Activated T-cell treated with anti-CD3 and anti-CD28 coated beads, Interleukin-2, amount 50 U/mL, for 4 hours (primary cell): Measurements from ENCODE around the gene NPPB. TPM values are rescaled to one million over a fixed set of nuclear protein-coding genes. Genes with fewer than 3 reads are reported as not detected.
"Not testable (repeated sequence)": the region's sequence is repeated elsewhere in the genome, so short reads cannot be mapped to it uniquely, and the experiment has no call there.

Experiments used
- ATAC-seq, 2 donors: fragments of 200-7000 bp; cut with Tn5 transposase; one replicate each; pipeline ENCODE4 v1.10.0; 2021
- DNase-seq: peaks from one replicate; pipeline ENCODE4 v3.0.0-alpha.2; 2020
- H3K27me3 Mint-ChIP-seq: one replicate; pipeline ENCODE4 v1.8.0; 2021; ENCODE audit warnings: low read depth, mixed read lengths
- H3K36me3 Mint-ChIP-seq: one replicate; pipeline ENCODE4 v1.8.0; 2022; ENCODE audit warnings: mixed read lengths; ENCODE audit not compliant: insufficient read depth
- H3K4me1 Mint-ChIP-seq: one replicate; pipeline ENCODE4 v1.8.0; 2021; ENCODE audit warnings: low read depth, mixed read lengths
- H3K4me3 Mint-ChIP-seq: one replicate; pipeline ENCODE4 v1.8.0; 2021; ENCODE audit warnings: mild to moderate bottlenecking, moderate library complexity, mixed read lengths
- H3K9me3 Mint-ChIP-seq: one replicate; pipeline ENCODE4 v1.8.0; 2021; ENCODE audit warnings: mixed read lengths
- total RNA-seq, 3 donors: library from RNA; stranded (reverse); gene quantifications; one replicate each; pipeline ENCODE4 v1.2.1, GENCODE V29; 2021

Gene NPPB
- not detected for total RNA-seq

DNA sequence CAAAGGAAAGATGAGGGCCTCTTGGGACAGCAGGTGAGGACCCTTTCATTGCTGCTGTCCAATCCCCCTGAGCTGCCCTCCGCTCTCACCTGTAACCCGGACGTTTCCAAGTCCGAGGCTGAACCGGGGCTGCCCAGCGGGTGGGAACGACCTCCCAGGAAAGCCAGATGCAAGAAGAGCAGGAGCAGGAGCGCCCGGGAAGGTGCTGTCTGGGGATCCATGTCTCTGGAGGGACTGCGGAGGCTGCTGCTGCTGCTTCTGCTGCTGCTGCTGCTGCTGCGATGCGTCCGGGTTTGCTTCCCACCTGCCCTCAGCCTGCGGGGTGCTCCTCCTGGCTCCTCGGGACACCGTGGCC lies at the start of gene NPPB:
Gene NPPB, minus strand, starts transcription at position 333 of the 355 bp plus-strand sequence. Its CDS starts 112 bp downstream, at position 221.
- Mint-ChIP-seq H3K36me3 (no peaks in the 10 kb centered on the region), H3K27me3 (peaks cover 74% of the 10 kb centered on the region), H3K9me3 (no peaks in the 10 kb centered on the region), H3K4me3 (no peak within 1 kb of the TSS), H3K4me1 (peaks cover 2% of the 10 kb centered on the region)
- DNase-seq (no peak), ATAC-seq (no peak)

DNA sequence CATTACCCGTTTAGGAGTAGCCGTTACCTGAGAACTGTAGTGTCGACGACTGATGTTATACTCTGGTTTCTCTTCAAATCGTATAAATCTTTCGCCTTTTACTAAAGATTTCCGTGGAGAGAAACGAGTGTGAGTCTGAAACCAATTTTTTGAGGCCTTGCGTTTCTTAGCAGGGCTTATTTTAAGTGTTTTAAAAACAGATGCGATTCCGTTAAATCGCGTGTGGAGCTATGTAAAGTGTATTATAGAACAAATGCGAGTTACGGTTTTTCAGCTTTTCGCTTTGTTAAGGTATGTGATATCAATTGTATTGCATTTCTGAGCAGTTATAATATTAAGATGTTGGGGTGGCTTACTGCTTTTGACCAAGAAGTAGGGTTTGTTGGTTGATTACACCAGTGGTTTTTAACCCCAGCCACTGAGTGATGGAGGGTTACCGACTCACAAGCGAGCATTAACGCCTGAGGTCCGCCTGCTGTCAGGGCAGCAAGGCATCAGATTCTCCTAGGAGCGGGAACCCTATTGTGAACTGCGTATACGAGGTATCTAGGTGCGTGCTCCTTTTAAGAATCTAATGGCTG lies 49.4 kb upstream of the NPPB start:
- peak; percentile 41 for DNase-seq
- peak; percentile 66 to 69 for ATAC-seq
- peaks cover 3% of the 10 kb centered on the region for H3K27me3 Mint-ChIP-seq
- H3K9me3 Mint-ChIP-seq = no peaks in the 10 kb centered on the region
- peaks cover 25% of the 10 kb centered on the region for H3K4me1 Mint-ChIP-seq
- H3K36me3 Mint-ChIP-seq = no peaks in the 10 kb centered on the region
- peak overlapping the region; percentile 88 for H3K4me3 Mint-ChIP-seq

DNA sequence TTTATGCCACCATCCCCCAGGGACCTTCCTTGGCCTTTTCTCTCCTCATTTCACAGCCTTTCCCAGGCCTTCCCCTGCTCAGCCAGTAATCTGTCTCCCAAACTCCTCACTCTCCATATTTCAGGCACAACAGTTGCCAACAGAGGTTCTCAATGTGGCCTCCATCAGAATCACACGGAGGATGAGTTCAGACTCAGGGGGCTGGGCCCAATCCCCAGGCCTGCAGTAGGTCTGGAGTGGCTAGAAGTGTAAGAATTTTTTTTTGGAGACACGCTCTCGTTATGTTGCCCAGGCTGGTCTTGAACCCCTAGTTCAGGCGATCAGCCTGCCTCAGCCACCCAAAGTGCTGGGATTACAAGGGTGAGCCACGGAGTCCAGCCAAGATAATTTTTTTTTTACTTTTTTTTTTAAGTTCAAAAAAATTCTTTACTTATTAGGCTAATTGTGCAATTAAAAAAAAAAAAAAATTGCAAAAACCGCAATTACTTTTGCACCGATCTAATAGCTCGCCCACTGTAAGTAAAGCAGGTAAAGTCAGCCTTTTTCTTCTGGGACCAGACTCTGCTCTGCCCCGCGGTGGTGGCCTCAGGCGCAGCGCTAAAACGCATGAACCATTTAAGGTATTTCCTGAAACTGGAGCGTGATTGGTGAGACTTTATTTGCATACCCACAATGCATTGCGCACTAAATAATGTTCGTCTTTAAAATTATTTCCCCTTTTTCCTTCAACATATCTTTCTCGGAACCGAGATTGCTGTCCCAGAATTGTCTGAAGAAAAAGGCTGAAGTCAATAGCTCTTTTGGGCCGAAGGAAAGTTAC lies 48.7 kb upstream of the NPPB start:
- DNase-seq = peak; percentile 92
- peak overlapping the region; percentile 88 for H3K4me3 Mint-ChIP-seq
- H3K9me3 Mint-ChIP-seq = no peaks in the 10 kb centered on the region
- H3K27me3 Mint-ChIP-seq = peaks cover 4% of the 10 kb centered on the region
- no peaks in the 10 kb centered on the region for H3K36me3 Mint-ChIP-seq
- ATAC-seq = peak; percentile 29 to 47
- H3K4me1 Mint-ChIP-seq = peaks cover 25% of the 10 kb centered on the region

DNA sequence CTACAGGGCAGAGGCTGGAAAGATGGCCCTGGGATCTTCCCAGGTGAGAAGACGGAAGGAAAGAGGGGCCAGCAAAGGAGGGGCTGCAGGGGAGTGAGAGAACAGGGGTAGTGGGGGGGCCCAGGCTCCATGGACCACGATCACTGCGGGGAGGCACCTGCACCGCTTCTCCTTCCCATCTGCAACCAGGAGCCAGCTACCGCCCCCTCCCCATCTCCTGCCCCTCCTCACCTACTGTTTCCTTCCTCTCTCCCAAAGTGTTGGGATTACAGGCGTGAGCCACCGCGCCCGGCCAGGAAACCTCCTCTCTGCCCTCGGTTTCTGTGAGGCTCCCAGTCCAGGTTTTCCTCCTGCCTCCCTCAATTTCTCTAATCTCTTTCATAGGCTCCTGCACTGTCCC lies 48.1 kb upstream of the NPPB start:
- ATAC-seq = no peak
- peak overlapping the region; percentile 33 for H3K4me3 Mint-ChIP-seq
- H3K27me3 Mint-ChIP-seq = peaks cover 9% of the 10 kb centered on the region

DNA sequence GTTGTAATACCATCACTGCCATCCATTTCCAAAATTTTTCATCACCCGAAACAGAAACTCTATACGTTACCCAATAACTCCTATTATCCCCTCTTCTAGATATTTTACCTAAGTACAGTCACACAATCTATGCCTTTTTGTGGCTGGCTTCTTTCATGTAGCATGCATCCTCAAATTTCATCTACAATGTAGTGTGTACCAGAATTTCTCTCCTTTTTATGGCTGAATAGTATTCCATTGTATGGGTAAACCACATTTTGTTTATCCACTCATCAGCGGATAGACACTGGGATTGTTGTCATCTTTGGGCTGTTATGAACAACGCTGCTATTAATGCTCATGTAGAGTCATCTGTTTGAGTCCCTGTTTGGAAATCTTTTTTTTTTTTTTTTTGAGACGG lies 46.2 kb upstream of the NPPB start:
- H3K4me1 Mint-ChIP-seq = peaks cover 25% of the 10 kb centered on the region
- H3K9me3 Mint-ChIP-seq = no peaks in the 10 kb centered on the region
- H3K36me3 Mint-ChIP-seq = no peaks in the 10 kb centered on the region
- H3K27me3 Mint-ChIP-seq = peaks cover 17% of the 10 kb centered on the region
- H3K4me3 Mint-ChIP-seq = no peak overlapping the region
- DNase-seq = no peak
- ATAC-seq = no peak

More for the DNA sequence above, 48.1 kb upstream of the NPPB start:
- Mint-ChIP-seq H3K4me1 (peaks cover 25% of the 10 kb centered on the region), H3K36me3 (no peaks in the 10 kb centered on the region), H3K9me3 (no peaks in the 10 kb centered on the region)
- DNase-seq = no peak

DNA sequence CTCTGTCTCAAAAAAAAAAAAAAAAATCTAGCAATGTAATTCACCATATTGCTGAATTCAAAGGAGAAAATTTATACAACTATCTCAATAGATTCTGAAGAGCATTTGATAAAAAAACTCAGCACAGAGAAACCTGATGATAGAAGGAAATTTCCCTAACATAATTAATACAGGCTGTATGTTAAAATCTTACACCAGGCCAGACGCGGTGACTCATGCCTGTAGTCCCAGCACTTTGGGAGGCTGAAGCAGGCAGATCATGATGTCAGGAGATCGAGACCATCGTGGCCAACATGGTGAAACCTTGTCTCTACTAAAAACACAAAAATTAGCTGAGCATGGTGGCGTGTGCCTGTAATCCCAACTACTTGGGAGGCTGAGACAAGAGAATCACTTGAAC lies 45.4 kb upstream of the NPPB start:
- not testable (repeated sequence) for DNase-seq, H3K4me3 Mint-ChIP-seq, H3K36me3 Mint-ChIP-seq, H3K9me3 Mint-ChIP-seq, ATAC-seq
- peaks cover 26% of the 10 kb centered on the region for H3K27me3 Mint-ChIP-seq
- peaks cover 25% of the 10 kb centered on the region for H3K4me1 Mint-ChIP-seq

DNA sequence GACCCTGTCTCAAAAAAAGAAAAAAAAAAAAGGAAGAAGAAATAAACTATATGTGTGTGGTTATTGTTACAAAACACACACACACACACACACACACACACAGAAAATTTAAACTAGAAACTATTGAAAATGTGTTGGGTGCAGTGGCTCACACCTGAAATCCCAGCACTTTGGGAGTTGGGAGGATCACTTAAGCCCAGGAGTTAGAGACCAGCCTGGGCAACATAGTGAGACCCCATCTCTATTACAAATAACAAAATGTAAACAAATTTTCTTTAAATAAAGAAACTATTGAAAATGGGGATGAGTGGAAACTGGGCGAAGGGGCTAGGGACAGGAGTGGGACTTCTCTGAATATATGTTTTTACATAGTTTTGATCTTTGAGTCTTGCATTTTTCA lies 44.5 kb upstream of the NPPB start:
- no peak for ATAC-seq
- Mint-ChIP-seq H3K27me3 (peaks cover 29% of the 10 kb centered on the region), H3K4me1 (peaks cover 22% of the 10 kb centered on the region)

DNA sequence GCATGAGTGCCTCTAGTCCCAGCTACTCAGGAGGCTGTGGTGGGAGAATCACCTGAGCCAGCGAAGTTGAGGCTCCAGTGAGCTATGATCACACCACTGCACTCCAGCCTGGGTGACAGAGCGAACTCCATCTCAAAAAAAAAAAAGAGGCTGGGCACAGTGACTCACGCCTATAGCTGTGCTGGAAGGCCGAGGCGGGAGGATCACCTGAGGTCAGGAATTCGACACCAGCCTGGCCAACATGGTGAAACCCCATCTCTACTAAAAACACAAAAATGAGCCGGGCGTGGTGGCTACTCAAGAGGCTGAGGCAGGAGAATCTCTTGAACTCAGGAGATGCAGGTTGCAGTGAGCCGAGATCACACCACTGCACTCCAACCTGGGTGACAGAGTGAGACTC lies 42.7 kb upstream of the NPPB start:
- not testable (repeated sequence) for ATAC-seq, DNase-seq, H3K9me3 Mint-ChIP-seq, H3K36me3 Mint-ChIP-seq, H3K4me3 Mint-ChIP-seq
- peaks cover 15% of the 10 kb centered on the region for H3K4me1 Mint-ChIP-seq
- peaks cover 41% of the 10 kb centered on the region for H3K27me3 Mint-ChIP-seq

More for the DNA sequence above, 44.5 kb upstream of the NPPB start:
- H3K9me3 Mint-ChIP-seq = no peaks in the 10 kb centered on the region
- no peak for DNase-seq
- H3K4me3 Mint-ChIP-seq = no peak overlapping the region
- no peaks in the 10 kb centered on the region for H3K36me3 Mint-ChIP-seq

DNA sequence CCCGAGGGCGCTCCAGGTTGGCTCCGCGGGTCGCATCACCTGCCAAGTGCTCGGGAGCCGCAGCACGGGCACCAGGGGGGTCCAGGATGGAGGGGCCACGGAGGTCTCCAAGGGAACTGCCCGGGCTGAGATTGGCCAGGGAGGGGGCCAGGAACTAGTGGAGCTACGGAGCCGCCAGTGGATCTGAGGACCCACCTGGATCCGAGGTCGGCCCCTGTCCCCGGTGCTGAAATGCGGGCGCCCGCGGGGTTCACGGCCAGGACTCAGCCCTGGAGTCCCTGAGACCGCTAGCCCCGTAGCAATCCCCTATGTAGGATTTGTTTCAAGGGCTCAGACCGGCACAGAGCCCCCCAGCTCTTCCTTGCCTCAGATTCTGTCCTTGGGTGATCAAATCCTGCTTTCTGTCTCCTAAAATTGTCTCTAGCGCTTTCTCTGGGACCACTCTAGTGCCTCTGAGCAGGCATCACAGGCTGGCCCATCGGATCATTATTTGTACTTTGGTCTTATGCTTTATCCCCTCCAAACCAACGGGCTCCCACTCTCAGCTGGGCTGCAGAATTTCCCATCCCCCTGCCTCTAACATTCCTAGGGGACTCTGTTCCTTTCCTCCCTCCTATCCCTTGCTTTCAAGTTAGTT lies 40.2 kb upstream of the NPPB start:
- Mint-ChIP-seq H3K9me3 (no peaks in the 10 kb centered on the region), H3K27me3 (peaks cover 48% of the 10 kb centered on the region), H3K36me3 (no peaks in the 10 kb centered on the region), H3K4me3 (no peak overlapping the region), H3K4me1 (no peaks in the 10 kb centered on the region)
- peak in 1 of 2 donors; percentile 56 for ATAC-seq
- DNase-seq = no peak

DNA sequence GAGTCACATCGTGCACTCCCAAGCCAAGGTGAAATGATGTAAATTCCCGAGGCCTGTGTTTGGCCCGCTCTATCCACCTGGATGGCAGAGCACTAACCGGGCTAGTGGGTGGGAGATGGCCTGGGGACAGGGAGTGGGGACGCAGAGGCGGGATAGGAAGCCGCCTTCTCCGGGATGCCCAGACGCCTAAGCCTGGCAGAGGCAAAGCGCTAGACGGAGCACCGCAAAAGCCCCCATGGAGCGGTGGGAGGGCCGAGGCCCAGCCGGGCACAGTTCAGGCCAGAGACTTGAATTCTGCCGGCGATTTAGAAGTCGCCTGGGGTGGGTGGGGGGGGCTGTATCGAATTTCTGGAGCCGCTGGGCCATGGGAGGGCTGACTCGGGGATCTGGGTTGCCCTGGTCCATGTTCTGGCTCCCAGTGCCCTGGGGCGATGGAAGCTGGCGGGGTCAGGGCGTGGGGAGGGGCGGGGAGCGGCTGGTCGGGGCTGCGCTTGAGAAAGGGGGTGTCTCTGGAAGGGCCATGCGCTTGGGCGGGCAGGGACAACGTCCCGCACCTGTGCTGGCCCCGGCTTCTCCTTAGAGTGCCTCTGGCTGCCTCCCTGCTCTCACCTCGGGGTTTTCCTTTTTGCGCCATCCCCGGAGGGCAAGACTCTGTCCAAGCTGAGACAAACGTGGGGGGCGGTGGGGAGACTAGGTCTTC lies 39.5 kb upstream of the NPPB start:
- DNase-seq = no peak
- no peaks in the 10 kb centered on the region for H3K36me3 Mint-ChIP-seq
- peaks cover 50% of the 10 kb centered on the region for H3K27me3 Mint-ChIP-seq
- peak in 1 of 2 donors; percentile 17 for ATAC-seq
- no peaks in the 10 kb centered on the region for H3K9me3 Mint-ChIP-seq
- H3K4me1 Mint-ChIP-seq = no peaks in the 10 kb centered on the region
- no peak overlapping the region for H3K4me3 Mint-ChIP-seq

DNA sequence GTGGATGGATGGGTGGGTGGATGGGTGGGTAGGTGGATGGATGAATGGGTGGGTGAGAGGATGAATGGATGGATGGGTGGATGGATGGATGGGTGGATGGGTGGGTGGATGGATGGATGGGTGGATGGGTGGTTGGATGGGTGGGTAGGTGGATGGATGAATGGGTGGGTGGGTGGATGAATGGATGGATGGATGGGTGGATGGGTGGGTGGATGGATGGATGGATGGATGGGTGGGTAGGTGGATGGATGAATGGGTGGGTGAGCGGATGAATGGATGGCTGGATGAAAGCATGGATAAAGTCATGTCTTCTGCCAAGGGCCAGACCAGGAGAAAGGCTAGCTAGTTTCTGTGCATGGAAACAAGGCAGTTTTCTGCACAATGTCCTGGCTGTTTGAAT lies 35.8 kb upstream of the NPPB start:
- H3K27me3 Mint-ChIP-seq = peaks cover 33% of the 10 kb centered on the region
- not testable (repeated sequence) for H3K4me1 Mint-ChIP-seq, DNase-seq, H3K4me3 Mint-ChIP-seq, H3K9me3 Mint-ChIP-seq, H3K36me3 Mint-ChIP-seq, ATAC-seq

DNA sequence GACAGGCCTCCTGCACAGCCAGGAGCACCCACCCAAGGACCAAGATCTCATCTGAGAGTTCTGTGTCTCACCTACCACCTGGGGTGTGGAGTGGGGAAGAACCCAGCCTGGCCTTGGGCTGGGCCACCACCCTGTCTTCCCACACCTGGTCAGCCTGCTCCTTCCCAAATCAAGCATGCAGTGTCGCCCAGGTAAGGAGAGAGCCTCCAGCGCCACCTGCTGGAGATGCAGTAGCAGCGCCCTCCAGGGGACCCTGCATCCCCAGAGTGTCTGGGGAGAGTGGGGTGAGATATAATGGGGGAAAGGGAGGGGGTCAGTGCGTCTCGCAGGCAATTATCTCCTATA lies 35.1 kb upstream of the NPPB start:
- DNase-seq (peak; percentile 68), ATAC-seq (peak; percentile 86 to 90)
- no peaks in the 10 kb centered on the region for H3K4me1 Mint-ChIP-seq
- no peaks in the 10 kb centered on the region for H3K36me3 Mint-ChIP-seq
- no peaks in the 10 kb centered on the region for H3K9me3 Mint-ChIP-seq
- peaks cover 26% of the 10 kb centered on the region for H3K27me3 Mint-ChIP-seq
- H3K4me3 Mint-ChIP-seq = no peak overlapping the region

DNA sequence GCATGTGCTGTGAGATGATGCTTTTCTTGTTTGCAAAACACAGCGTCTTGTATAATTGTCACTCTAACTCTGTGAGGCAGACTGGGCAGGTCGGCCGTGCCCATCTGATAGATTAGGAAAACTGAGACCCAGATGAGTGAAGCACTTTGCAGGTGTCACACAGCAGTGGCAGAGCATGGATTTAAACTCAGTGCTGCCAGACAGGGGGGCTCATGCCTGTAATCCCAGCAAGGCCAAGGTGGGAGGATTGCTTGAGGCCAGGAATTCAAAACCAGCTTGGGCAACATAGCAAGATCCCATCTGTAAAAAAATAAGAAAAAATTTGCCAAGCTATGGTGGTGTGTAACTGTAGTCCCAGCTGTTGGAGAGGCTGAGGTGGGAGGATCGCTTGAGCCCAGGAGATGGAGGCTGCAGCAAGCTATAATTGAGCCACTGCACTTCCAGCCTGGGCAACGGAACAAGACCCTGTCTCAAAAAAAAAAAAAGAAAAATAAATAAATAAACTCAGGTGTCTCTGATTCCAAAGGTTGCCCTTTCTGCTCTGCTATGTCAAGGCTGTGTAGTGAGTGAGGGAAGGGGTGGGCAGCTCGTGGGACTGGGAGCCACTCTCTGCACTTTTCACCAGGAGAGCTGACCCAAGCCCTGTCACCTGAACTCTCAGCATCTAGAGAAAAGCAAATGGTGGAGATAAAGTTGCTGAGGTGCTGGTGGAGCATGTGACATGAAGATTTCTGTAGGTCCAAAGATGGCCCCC lies 32.9 kb upstream of the NPPB start:
- Mint-ChIP-seq H3K27me3 (peaks cover 14% of the 10 kb centered on the region), H3K36me3 (no peaks in the 10 kb centered on the region), H3K4me3 (no peak overlapping the region), H3K9me3 (no peaks in the 10 kb centered on the region), H3K4me1 (no peaks in the 10 kb centered on the region)
- DNase-seq (no peak), ATAC-seq (no peak)

DNA sequence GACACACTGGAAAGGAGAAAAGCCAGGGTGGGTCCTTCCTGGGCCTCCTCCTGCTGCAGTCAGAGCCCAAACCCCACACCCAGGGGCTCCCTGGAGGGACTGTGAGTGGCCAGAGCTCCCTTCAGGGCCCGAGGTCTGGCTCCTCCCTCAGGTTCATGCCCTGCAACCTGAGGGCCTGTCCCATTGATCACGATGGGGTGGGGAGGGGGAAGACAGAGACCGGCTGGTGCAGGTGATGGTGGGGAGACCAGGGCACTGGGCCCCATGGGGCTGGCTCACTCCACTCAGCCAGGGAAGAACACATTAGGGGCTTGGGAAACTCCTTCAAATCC lies 30.1 kb upstream of the NPPB start:
- Mint-ChIP-seq H3K9me3 (no peaks in the 10 kb centered on the region), H3K36me3 (no peaks in the 10 kb centered on the region), H3K27me3 (peaks cover 10% of the 10 kb centered on the region), H3K4me1 (no peaks in the 10 kb centered on the region), H3K4me3 (no peak overlapping the region)
- ATAC-seq (no peak), DNase-seq (no peak)
